ENCODE results near the gene DDI2.
"Not testable (repeated sequence)": the region's sequence is repeated elsewhere in the genome, so short reads cannot be mapped to it uniquely, and the experiment has no call there.

DDI2 gene

GRCh38 chr1:15680561-15681348, 63.5 kb downstream of the DDI2 start:
- DNase-seq: no peak

- no peak for DNase-seq
Observed at GRCh38 chr1:15681349-15682292, 64.4 kb downstream of the DDI2 start.

DNA sequence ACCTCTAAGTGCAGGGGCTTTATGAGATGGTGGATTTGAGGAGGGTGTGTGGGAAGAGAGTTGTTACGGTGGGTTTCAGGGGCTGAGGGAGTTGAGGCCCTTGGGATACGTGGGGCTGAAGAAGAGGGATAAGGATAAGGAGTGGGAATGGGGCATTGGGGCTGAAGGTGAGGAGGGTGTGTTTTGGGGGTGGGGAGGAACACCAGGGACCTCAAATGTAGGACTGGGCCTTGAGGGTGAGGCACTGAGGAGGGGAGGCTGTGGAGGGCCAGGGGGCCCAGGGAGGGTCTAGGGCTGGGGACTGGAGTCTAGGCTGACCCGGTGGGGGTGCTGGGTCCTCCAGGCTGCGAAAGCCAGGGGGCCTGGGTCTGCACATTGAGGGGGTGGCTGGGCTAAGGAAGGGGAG, 65.7 kb downstream of the DDI2 start:
- DNase-seq: no peak

DNA sequence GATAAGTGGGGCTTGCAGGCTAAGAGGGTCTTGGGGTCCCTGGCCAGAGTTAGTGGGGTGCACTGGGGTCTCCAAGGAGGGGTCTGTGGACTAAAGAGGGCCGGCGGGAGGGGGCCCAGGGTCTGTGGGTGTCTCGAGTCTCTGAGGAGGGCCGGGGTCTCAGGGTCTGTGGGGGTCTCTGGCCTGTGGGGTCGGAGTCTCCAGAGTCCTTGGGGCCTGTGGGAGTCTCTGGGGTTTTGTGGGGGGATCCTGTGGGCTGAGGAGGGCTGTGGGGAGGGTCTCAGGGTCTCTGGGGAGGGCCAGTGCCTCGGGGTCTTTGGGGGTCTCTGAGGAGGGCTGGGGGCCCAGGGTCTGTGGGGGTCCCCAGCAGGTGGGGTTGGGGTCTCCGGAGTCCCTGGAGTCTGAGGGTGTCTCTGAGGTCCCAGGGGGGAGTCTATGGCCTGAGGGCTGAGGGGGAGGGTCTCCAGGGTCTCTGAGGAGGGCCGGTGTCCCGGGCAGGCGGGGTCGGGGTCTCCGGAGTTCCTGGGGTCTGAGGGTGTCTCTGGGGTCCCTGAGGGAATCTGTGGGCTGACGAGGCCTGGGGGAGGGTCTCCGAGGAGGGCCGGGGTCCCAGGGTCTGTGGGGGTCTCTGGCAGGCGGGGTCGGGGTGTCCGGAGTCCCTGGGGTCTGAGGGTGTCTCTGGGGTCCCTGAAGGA, 66.2 kb downstream of the DDI2 start:
- no peak for DNase-seq

- DNase-seq: no peak
Observed at GRCh38 chr1:15684042-15684461, 66.8 kb downstream of the DDI2 start, which contains the start of gene PLEKHM2. Gene PLEKHM2, plus strand, starts transcription at chr1:15684320. Its CDS starts 239 bp downstream, at chr1:15684559.

GRCh38 chr1:15684468-15685291, 67.4 kb downstream of the DDI2 start:
- DNase-seq: no peak

- DNase-seq: no peak
Observed at GRCh38 chr1:15685820-15686219, 68.6 kb downstream of the DDI2 start.

DNA sequence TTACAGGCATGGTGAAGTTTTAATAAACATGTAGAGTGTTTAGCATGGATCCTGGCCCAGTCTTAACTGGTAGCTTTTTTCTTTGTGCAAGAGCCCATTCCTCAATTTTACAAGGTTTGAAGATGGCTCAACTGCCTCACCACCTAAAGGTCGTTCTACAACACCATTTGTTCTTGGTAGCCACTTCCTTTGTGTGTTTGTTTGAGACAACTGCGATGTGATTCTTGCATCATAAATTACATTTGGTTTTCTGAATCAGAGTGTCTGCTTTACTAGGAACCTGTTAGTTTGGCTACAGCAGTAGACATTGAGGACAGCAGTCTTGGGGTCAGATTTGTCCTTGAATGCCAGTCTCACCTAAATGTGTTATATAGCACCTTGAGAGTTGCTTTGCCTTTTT, 70.2 kb downstream of the DDI2 start:
- no peak for DNase-seq

DNA sequence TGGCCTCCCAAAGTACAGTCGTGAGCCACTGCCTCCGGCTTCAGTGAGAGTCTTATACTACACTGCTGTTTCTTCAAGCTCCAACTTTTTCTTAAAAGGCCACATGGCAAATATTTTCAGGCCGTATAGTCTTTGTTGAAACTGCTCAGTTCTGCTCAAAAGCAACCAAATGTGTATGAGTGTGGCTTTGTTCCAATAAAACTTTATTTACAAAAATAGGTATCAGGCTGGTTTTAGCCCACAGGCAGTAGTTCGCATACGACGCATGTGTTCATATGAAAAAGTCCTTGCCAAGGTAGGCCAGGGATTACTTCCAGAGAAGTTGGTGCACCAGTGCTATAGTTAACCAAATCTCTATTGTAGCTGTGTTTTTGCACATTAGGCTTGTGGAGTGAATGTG, 73.1 kb downstream of the DDI2 start:
- DNase-seq: no peak

DNA sequence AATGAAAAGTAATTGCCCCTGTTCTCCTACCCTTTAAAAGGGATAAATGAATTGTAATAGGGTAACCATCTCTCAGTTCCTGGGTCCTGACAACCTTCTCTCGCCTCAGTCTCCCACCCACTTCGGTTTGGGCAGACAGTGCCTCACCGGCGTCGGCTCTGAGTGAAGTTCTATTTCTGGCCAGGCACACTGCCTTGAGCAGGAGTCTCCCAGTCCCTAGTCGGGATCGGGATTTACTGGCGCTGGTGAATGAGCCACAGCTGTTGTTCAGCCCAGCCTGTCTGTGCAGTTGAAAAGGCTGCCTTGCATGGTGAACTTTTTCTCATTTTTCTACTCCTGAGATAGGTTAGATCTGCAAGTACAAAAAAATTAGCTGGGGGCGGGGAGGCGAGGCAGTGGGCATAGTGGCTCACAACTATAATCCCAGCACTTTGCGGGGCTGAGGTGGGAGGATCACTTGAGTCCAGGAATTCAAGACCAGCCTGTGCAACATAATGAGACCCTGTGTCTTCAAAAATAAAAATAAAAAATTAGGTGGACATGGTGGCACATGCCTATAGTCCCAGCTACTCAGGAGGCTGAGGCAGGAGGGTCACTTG, 74.3 kb downstream of the DDI2 start:
- DNase-seq: no peak

DNA sequence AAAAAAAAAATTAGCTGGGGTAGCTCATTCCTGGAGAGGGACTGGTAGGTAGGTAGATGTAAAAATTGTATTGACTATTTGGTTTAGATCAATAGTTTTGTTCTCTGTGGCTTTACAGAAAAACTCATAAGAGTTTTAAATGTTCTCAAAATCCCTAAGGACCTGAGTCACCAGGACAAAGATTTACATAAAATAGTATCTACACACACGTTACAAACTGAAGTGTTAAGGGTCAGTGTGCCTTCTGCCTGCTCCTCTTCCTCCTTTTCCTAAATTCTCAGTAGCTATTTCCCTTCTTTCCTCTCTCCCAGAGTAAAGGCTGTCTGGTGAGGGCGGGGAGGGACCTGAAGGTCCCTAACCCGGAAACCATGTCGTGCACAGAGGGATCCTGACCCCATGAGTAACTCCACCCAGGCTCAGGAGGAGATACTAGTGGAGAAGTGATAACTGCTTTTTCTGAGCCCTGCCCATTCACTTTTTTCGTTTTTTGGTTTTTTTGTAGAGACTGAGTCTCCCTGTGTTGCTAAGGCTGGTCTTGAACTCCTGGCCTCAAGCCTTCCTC, 74.9 kb downstream of the DDI2 start:
- no peak for DNase-seq

- DNase-seq: no peak
Observed at GRCh38 chr1:15693371-15693770, 76.1 kb downstream of the DDI2 start.

- DNase-seq: no peak
Observed at GRCh38 chr1:15696956-15697521, 79.8 kb downstream of the DDI2 start.

DNA sequence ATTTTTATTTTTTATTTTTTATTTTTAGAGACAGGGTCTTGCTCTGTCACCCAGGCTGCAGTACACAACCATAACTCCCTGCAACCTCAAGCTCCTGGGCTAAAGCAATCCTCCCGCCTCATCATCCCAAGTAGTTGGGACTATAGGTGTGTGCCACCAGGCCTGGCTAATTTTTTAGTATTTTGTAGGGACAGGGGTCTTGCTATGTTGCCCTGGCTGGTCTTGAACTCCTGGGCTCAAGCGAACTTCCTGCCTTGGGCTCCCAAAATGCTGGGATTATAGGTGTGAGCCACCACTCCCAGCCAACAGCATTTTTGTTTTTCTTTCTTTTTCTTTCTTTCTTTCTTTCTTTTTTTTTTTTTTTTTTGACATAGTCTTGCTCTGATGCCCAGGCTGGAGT, 80.9 kb downstream of the DDI2 start:
- no peak for DNase-seq

DNA sequence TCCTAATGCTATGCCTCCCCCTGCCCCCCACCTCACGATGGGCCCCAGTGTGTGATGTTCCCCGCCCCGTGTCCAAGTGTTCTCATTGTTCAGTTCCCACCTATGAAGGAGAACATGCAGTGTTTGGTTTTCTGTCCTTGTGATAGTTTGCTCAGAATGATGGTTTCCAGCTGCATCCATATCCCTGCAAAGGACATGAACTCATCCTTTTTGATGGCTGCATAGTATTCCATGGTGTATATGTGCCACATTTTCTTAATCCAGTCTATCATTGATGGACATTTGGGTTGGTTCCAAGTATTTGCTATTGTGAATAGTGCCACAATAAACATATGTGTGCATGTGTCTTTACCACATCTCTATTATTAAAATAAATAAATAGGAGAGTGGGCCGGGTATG, 82.1 kb downstream of the DDI2 start:
- DNase-seq: not testable (repeated sequence)

DNA sequence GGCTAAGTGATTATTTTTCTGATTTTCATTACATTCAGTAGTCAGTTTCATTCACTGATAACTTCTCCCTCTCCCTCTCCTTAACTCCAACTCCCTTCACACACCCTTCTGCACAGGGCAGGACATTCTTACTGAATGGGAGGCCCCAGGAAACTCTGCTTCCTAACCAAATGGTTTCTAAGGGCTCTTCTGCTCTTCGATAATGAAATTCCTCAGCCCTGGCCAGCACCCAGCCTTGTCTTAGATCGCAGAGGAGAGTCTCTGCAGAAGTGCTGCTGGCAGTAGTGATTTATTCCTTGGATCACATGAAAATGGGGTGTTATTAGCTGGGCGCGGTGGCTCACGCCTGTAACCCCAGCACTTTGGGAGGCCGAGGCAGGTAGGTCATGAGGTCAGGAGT, 83.2 kb downstream of the DDI2 start:
- no peak for DNase-seq

DNA sequence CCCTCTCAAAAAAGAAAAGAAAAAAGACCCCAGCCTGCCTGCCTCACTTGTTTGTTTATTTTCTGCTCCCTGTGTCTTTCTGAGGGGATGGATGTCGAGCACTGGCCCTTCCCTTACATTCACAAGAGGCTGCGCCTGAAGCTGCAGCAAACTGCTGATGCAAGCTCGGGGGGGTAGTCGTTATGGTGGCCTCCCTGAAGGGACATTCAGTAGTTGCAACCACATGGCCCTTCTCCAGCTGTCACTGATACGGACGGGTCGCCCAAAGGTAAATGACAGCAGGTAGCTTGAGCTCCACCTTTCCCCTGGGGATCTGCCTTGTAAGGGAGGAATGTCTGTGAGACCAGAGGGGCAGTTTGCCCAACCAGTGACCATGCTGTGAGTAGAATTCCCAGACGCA, 84.5 kb downstream of the DDI2 start:
- DNase-seq: no peak

- no peak for DNase-seq
Observed at GRCh38 chr1:15702722-15703550, 85.7 kb downstream of the DDI2 start.

DNA sequence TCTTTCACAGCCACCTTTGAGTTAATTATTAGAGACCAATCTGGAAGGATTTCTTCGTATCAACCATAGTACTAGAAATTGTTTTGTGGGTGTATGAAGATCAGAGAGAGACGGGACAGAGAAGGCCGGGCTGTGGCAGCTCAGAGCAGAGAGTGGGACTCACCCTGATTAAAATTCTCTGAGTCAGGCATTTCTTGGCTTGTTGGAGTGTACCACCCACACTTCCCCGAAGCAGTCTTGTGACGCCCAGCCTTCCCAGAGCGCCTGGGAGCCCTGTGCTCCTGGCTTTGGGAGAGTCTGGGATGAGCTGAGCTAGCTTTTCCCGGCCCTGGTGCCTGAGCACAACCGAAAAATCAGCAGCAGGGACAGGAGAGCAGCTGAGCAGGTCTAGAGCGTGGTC, 86.3 kb downstream of the DDI2 start:
- DNase-seq: no peak

DNA sequence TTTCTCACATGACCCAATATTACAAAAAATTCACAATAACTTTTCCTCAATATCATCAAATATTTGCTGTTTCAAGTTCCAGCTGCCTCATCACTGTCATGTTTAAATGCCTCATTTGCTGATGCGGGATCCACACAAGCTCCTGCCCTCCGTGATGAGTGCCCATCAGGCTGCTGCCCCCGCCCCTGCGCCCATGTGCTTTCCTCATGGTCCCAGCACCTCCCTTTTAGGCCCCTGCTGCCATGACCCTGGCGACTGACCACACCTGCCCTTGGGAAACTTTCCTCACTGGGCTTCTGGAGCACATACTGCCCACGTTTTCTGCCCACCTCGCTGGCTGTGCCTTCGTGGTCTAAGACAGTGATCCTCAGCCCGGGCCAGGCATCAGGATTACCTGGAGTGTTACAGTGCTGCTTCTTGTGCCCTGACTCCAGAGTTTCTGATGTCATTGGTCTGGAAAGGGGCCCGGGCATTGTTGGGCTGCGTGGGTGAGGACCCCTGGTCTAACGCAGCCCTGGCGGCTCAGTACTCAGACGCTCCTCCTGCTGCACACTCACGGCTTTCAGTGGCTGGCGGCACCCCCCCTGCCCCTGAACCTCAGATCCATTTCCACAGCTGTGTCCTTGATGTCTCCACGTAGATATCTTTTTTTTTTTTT, 87.4 kb downstream of the DDI2 start:
- no peak for DNase-seq
